ENCODE data around the gene RBCK1. TPM values are rescaled to one million over a fixed set of nuclear protein-coding genes. Genes with fewer than 3 reads are reported as not detected.

RBCK1 gene
- total and polyA plus RNA-seq, 2 of the 4 experiments (the other 2 are of a cell fraction) = 29.9 to 84.2 TPM

DNA sequence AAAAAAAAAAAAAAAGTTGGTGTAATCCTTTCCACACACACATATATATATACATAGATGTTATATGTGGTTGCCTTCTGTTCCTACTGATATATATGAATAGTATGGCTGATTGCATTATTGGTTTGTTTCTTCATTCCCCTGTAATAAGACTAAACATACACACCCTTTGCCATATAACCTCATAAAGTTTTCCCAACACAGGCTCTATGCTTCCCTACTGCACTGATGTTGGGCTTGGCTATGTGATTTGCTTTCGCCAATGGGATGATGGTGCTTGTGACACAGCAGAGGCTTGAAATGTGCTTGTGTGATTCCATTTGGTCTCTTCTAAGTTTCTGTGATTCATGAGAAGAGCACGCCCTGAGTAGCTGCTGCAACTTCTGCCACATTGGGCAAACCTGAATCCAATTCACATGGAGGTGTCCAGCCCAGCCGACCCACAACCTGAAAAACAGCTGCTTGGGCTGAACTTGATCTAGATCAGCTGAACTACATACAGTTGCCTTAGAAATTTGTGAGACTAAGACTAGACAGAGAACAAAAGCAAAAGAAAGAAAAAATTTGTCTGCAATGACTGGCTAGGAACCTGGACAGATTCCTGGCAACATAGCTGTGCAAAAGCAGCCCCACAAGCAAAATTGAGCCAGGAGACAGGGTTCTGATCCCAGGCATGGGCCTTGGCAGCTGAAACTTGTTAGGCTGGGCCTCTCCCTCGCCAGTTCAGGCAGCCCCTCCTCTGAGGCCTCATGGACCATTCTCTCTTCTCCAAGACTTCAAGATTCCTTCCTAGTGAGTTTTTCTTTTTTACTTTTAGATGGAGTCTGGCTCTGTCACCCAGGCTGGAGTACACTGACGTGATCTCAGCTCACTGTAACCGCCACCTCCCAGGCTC lies 67.6 kb downstream of the RBCK1 start:
- dilution Hi-C loops (cut with HindIII; ENCODE audit: low sequenced_read_pairs, unreplicated experiment) = no loop called here

More for the DNA sequence above, 67.6 kb downstream of the RBCK1 start:
- TF ChIP-seq MAFK (IDR thresholded peaks at IDR 0.05; ENCODE audit: low read depth, low read length) (no peak), CEBPB (IDR thresholded peaks at IDR 0.05; ENCODE audit: low read depth, low read length) (no peak), RCOR1 (IDR thresholded peaks at IDR 0.05; ENCODE audit: insufficient replicate concordance, low read length) (no peak), RAD21 (IDR thresholded peaks at IDR 0.05; ENCODE audit: low read length) (no peak), NFE2L2 (IDR thresholded peaks at IDR 0.05; ENCODE audit: low read depth, low read length) (no peak), RFX5 (IDR thresholded peaks at IDR 0.05; ENCODE audit: low read depth, low read length) (no peak), MXI1 (IDR thresholded peaks at IDR 0.05; ENCODE audit: borderline replicate concordance, low read depth, low read length) (no peak), BHLHE40 (IDR thresholded peaks at IDR 0.05; ENCODE audit: low read depth, low read length) (no peak), FOS (IDR thresholded peaks at IDR 0.05; ENCODE audit: low read depth, low read length) (no peak)
- TF ChIP-seq, protein P1, sequence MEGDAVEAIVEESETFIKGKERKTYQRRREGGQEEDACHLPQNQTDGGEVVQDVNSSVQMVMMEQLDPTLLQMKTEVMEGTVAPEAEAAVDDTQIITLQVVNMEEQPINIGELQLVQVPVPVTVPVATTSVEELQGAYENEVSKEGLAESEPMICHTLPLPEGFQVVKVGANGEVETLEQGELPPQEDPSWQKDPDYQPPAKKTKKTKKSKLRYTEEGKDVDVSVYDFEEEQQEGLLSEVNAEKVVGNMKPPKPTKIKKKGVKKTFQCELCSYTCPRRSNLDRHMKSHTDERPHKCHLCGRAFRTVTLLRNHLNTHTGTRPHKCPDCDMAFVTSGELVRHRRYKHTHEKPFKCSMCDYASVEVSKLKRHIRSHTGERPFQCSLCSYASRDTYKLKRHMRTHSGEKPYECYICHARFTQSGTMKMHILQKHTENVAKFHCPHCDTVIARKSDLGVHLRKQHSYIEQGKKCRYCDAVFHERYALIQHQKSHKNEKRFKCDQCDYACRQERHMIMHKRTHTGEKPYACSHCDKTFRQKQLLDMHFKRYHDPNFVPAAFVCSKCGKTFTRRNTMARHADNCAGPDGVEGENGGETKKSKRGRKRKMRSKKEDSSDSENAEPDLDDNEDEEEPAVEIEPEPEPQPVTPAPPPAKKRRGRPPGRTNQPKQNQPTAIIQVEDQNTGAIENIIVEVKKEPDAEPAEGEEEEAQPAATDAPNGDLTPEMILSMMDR (conservative IDR thresholded peaks at IDR 0.05; ENCODE audit: low read depth, low read length) = no peak
- TF ChIP-seq, protein P2, sequence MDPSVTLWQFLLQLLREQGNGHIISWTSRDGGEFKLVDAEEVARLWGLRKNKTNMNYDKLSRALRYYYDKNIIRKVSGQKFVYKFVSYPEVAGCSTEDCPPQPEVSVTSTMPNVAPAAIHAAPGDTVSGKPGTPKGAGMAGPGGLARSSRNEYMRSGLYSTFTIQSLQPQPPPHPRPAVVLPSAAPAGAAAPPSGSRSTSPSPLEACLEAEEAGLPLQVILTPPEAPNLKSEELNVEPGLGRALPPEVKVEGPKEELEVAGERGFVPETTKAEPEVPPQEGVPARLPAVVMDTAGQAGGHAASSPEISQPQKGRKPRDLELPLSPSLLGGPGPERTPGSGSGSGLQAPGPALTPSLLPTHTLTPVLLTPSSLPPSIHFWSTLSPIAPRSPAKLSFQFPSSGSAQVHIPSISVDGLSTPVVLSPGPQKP (IDR thresholded peaks at IDR 0.05; ENCODE audit: borderline replicate concordance, low read depth, low read length) = no peak
- no peak overlapping the region for H3K56ac ChIP-seq (ENCODE audit: extremely low read depth, insufficient read depth, low read length)
- POLR2A ChIA-PET (ENCODE audit: unreplicated experiment) = interaction anchor here (0.6 kb wide), 1 partner anchor 290 kb away, joined by 3 read pairs; no protein-coding TSS in a partner anchor
- H3K79me1 ChIP-seq (ENCODE audit: low read depth in 1 of 2, low read length in 2 of 2) = peaks cover 0 to 22% of the 10 kb centered on the region in 2 experiments; a peak in 2 of 4 replicates
- in situ Hi-C loops (cut with MboI; ENCODE audit: low sequenced_read_pairs) (loop anchor here (5.0 kb wide), 1 partner anchor 123 kb away; no protein-coding TSS in a partner anchor), intact Hi-C loops (cut with micrococcal nuclease) (no loop called here)
- peaks cover 11% of the 10 kb centered on the region for H3K36me3 ChIP-seq (ENCODE audit: control insufficient read depth, insufficient read depth, low read length)
- no peak overlapping the region for H2BK20ac ChIP-seq (ENCODE audit: low read depth, low read length)
- H2AK9ac ChIP-seq (replicated peaks; ENCODE audit: low read depth, low read length, poor library complexity) = no peak overlapping the region
- no peaks in the 10 kb centered on the region for H3K9me3 ChIP-seq (ENCODE audit: control insufficient read depth, insufficient read depth, low read length)
- H3K27ac ChIP-seq (ENCODE audit: insufficient read depth, low read length) = no peak overlapping the region
- WGBS, 2 experiments (ENCODE audit: extremely low coverage in 2 of 2, insufficient read length in 1 of 2) = 100% methylated on average over 1 of the region's 6 CpGs; no CpG with 5 or more reads in 1 of the 2 experiments
- H4K5ac ChIP-seq (ENCODE audit: low read depth, low read length) = no peak overlapping the region
- no peak overlapping the region for H4K8ac ChIP-seq (ENCODE audit: low read depth in 2 of 2, low read length in 2 of 2)
- no peak overlapping the region for H3K9ac ChIP-seq (ENCODE audit: low read depth, low read length)
- peaks cover 9% of the 10 kb centered on the region for H4K20me1 ChIP-seq (ENCODE audit: insufficient read depth, low read length)
- no peaks in the 10 kb centered on the region for H3K27me3 ChIP-seq (ENCODE audit: control insufficient read depth, insufficient read depth, low read length)
- H3K9me1 ChIP-seq (ENCODE audit: insufficient read depth, low read length) = peaks cover 18% of the 10 kb centered on the region
- H2BK5ac ChIP-seq (ENCODE audit: low read depth, low read length, poor library complexity, severe bottlenecking) = no peak overlapping the region
- no peak overlapping the region for H2BK120ac ChIP-seq (ENCODE audit: low read depth, low read length)
- H2AK5ac ChIP-seq (ENCODE audit: low read depth, low read length) = no peak overlapping the region
- DNase-seq (no peak), ATAC-seq (ENCODE audit: low read depth) (no peak)
- no peak overlapping the region for H2AFZ ChIP-seq (replicated peaks; ENCODE audit: low read length, poor library complexity)
- H4K91ac ChIP-seq (ENCODE audit: insufficient read depth, low read depth, low read length) = no peak overlapping the region
- H3K18ac ChIP-seq (ENCODE audit: low read depth, low read length) = no peak overlapping the region
- H2BK15ac ChIP-seq (ENCODE audit: low read depth, low read length) = no peak overlapping the region
- H3K4me1 ChIP-seq (ENCODE audit: control insufficient read depth, insufficient read depth, low read length) = peaks cover 10% of the 10 kb centered on the region
- no peak overlapping the region for H3K4me2 ChIP-seq (ENCODE audit: low read depth, low read length)
- no peak overlapping the region for H3K14ac ChIP-seq (replicated peaks; ENCODE audit: low read depth, low read length)
- CTCF ChIA-PET = interaction anchor here (0.6 to 0.8 kb wide), 2 partner anchors 37 to 121 kb away, joined by 3 to 4 read pairs; no protein-coding TSS in a partner anchor
- H3K4ac ChIP-seq (ENCODE audit: low read depth, low read length) = no peak overlapping the region
- H3K23ac ChIP-seq (ENCODE audit: low read depth, low read length) = no peak overlapping the region
- BruUV-seq (replicated peaks) = no TSS peak
- H3K4me3 ChIP-seq (ENCODE audit: insufficient read depth, low read depth, low read length) = no peak overlapping the region

Measured in IMR-90 (cell line).